Measurements from ENCODE around the gene LRRC73. TPM values are rescaled to one million over a fixed set of nuclear protein-coding genes. Genes with fewer than 3 reads are reported as not detected.
A peak's percentile ranks its signal among the peaks of the same experiment; 100 is the strongest.
"Not testable (repeated sequence)": the region's sequence is repeated elsewhere in the genome, so short reads cannot be mapped to it uniquely, and the experiment has no call there.

Gene LRRC73
- total RNA-seq, 1 experiment from 2014 or later, result 0.19 TPM

GRCh38 chr6:43460032-43460431, 50.1 kb downstream of the LRRC73 start:
- H3K4me2 ChIP-seq (ENCODE audit: low read depth, low read length, poor library complexity, severe bottlenecking), result no peak overlapping the region
- no peak for DNase-seq
- H3K27me3 ChIP-seq (ENCODE audit: low read length), result no peaks in the 10 kb centered on the region
- H3K9me2 ChIP-seq (replicated peaks; ENCODE audit: insufficient read depth, low read length), result no peaks in the 10 kb centered on the region
- no peak overlapping the region for H2AFZ ChIP-seq (ENCODE audit: low read length)
- H3K9me3 ChIP-seq (ENCODE audit: low read length), result no peaks in the 10 kb centered on the region
- peaks cover 7% of the 10 kb centered on the region for H3K4me1 ChIP-seq (ENCODE audit: low read length)
- no peaks in the 10 kb centered on the region for H3K36me3 ChIP-seq (ENCODE audit: insufficient read depth, low read length)
- H3K79me2 ChIP-seq (ENCODE audit: low read length), result no peaks in the 10 kb centered on the region
- H3K9ac ChIP-seq (ENCODE audit: low read length), result no peak overlapping the region
- no peak overlapping the region for H3K4me3 ChIP-seq (ENCODE audit: low read length)
- no peaks in the 10 kb centered on the region for H4K20me1 ChIP-seq (ENCODE audit: insufficient read depth, low read depth, low read length)
- H3K27ac ChIP-seq (ENCODE audit: low read length), result no peak overlapping the region

DNA sequence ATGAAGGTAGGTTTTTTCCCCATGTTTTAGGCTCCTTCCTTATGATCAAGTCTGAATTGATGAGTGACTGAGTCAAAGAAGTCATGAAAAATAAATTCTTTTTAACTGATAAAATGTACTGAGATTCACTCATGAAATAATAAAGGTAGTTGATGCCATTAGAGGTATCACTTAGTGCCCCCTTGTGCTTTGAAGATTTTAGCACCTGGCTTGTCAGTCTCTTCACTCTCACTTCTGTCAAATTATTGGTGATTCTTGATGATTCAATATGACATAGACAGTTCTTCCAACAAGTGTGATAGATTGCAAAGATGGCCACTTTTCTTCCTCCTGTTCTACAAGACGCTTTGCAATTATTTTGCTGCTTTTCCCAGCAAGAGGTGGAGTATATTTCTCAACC, 50.6 kb downstream of the LRRC73 start:
- Histone ChIP-seq H4K20me1 (ENCODE audit: insufficient read depth, low read depth, low read length) (no peaks in the 10 kb centered on the region), H3K9me2 (replicated peaks; ENCODE audit: insufficient read depth, low read length) (no peaks in the 10 kb centered on the region), H3K36me3 (ENCODE audit: insufficient read depth, low read length) (no peaks in the 10 kb centered on the region), H3K4me2 (ENCODE audit: low read depth, low read length, poor library complexity, severe bottlenecking) (no peak overlapping the region), H3K9ac (ENCODE audit: low read length) (no peak overlapping the region), H3K4me3 (ENCODE audit: low read length) (no peak overlapping the region), H3K27me3 (ENCODE audit: low read length) (no peaks in the 10 kb centered on the region), H3K27ac (ENCODE audit: low read length) (no peak overlapping the region), H3K4me1 (ENCODE audit: low read length) (peaks cover 11% of the 10 kb centered on the region), H3K79me2 (ENCODE audit: low read length) (no peaks in the 10 kb centered on the region), H2AFZ (ENCODE audit: low read length) (no peak overlapping the region), H3K9me3 (ENCODE audit: low read length) (no peaks in the 10 kb centered on the region)
- DNase-seq, result peak; percentile 54

DNA sequence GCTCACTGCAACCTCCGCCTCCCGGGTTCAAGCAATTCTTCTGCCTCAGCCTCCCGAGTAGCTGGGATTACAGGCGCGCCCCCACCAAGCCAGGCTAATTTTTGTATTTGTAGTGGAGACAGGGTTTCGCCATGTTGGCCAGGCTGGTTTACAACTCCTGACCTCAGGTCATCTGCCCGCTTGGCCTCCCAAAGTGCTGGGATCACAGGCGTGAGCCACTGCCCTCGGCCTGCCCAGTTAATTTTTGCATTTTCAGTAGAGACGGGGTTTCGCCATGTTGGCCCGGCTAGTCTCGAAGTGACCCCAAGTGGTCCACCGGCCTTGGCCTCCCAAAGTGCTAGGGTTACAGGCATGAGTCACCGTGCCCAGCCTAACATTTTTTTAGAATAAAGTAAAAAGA, 52.0 kb downstream of the LRRC73 start:
- H3K27ac ChIP-seq (ENCODE audit: low read length); H3K79me2 ChIP-seq (ENCODE audit: low read length); H3K36me3 ChIP-seq (ENCODE audit: insufficient read depth, low read length); H3K9me2 ChIP-seq (replicated peaks; ENCODE audit: insufficient read depth, low read length); H3K9me3 ChIP-seq (ENCODE audit: low read length); H3K27me3 ChIP-seq (ENCODE audit: low read length); DNase-seq; H3K4me2 ChIP-seq (ENCODE audit: low read depth, low read length, poor library complexity, severe bottlenecking); H3K4me3 ChIP-seq (ENCODE audit: low read length); H2AFZ ChIP-seq (ENCODE audit: low read length); H4K20me1 ChIP-seq (ENCODE audit: insufficient read depth, low read depth, low read length); H3K9ac ChIP-seq (ENCODE audit: low read length): not testable (repeated sequence)
- H3K4me1 ChIP-seq (ENCODE audit: low read length), result peaks cover 12% of the 10 kb centered on the region

DNA sequence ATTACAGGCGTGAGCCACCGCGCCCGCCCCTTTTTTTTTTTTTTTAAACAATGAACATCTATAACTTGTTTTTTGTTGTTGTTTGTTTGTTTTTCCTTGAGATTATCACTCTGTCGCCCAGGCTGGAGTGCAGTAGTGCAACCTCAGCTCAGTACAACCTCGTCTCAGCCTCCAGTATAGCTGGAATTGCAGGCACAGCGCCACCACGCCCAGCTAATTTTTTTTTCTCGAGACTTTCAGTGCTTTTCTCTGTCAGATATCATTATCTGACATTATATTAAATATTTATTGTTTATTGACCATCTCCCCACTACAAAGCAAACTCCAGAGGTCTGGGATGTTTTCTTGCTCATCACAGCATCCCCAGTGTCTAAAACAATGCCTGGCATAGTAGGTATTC, 52.5 kb downstream of the LRRC73 start:
- Histone ChIP-seq H3K79me2 (ENCODE audit: low read length) (no peaks in the 10 kb centered on the region), H3K4me1 (ENCODE audit: low read length) (peaks cover 12% of the 10 kb centered on the region), H3K9ac (ENCODE audit: low read length) (no peak overlapping the region), H3K4me3 (ENCODE audit: low read length) (no peak overlapping the region), H3K9me2 (replicated peaks; ENCODE audit: insufficient read depth, low read length) (no peaks in the 10 kb centered on the region), H4K20me1 (ENCODE audit: insufficient read depth, low read depth, low read length) (no peaks in the 10 kb centered on the region), H3K9me3 (ENCODE audit: low read length) (no peaks in the 10 kb centered on the region), H3K36me3 (ENCODE audit: insufficient read depth, low read length) (no peaks in the 10 kb centered on the region), H3K27ac (ENCODE audit: low read length) (no peak overlapping the region), H3K27me3 (ENCODE audit: low read length) (no peaks in the 10 kb centered on the region), H3K4me2 (ENCODE audit: low read depth, low read length, poor library complexity, severe bottlenecking) (no peak overlapping the region), H2AFZ (ENCODE audit: low read length) (no peak overlapping the region)
- DNase-seq, result no peak

Small RNA genes lying within 50 kb of the gene (small RNA-seq; reads per million reads assigned to genes)
- not detected for gene RF00426
- gene RNU6-1113P, result not detected

Other genes with a start within 250 kb of the LRRC73 start
- not detected in 2 replicates for gene SLC22A7, start 212.1 kb downstream of the LRRC73 start, total RNA-seq (2014; rRNA removed; shearing (Covaris generic); ENCODE audit: low replicate concordance)
- 55.0 and 56.8 TPM in 2 replicates for gene CRIP3, start 201.5 kb downstream of the LRRC73 start, total RNA-seq (2014; rRNA removed; shearing (Covaris generic); ENCODE audit: low replicate concordance)
- 54.5 and 61.8 TPM in 2 replicates for gene ZNF318, start 140.7 kb downstream of the LRRC73 start, total RNA-seq (2014; rRNA removed; shearing (Covaris generic); ENCODE audit: low replicate concordance)
- gene ABCC10, start 82.8 kb downstream of the LRRC73 start, total RNA-seq (2014; rRNA removed; shearing (Covaris generic); ENCODE audit: low replicate concordance), result 33.5 and 44.4 TPM in 2 replicates
- 1.5 and 3.1 TPM in 2 replicates for gene DLK2, start 54.8 kb downstream of the LRRC73 start, total RNA-seq (2014; rRNA removed; shearing (Covaris generic); ENCODE audit: low replicate concordance)
- 16.3 and 17.3 TPM in 2 replicates for gene TJAP1, start 32.8 kb downstream of the LRRC73 start, total RNA-seq (2014; rRNA removed; shearing (Covaris generic); ENCODE audit: low replicate concordance)
- 50.3 and 66.7 TPM in 2 replicates for gene YIPF3, start 6.6 kb upstream of the LRRC73 start, total RNA-seq (2014; rRNA removed; shearing (Covaris generic); ENCODE audit: low replicate concordance)
- gene POLR1C, start 6.7 kb upstream of the LRRC73 start, total RNA-seq (2014; rRNA removed; shearing (Covaris generic); ENCODE audit: low replicate concordance), result 50.0 and 59.4 TPM in 2 replicates
- gene XPO5, start 65.7 kb upstream of the LRRC73 start, total RNA-seq (2014; rRNA removed; shearing (Covaris generic); ENCODE audit: low replicate concordance), result 57.9 and 61.2 TPM in 2 replicates
- 10.3 and 15.4 TPM in 2 replicates for gene POLH, start 65.8 kb upstream of the LRRC73 start, total RNA-seq (2014; rRNA removed; shearing (Covaris generic); ENCODE audit: low replicate concordance)
- gene GTPBP2, start 118.9 kb upstream of the LRRC73 start, total RNA-seq (2014; rRNA removed; shearing (Covaris generic); ENCODE audit: low replicate concordance), result 70.3 and 72.3 TPM in 2 replicates
- 28.5 and 32.2 TPM in 2 replicates for gene MAD2L1BP, start 125.5 kb upstream of the LRRC73 start, total RNA-seq (2014; rRNA removed; shearing (Covaris generic); ENCODE audit: low replicate concordance)
- gene RSPH9, start 134.7 kb upstream of the LRRC73 start, total RNA-seq (2014; rRNA removed; shearing (Covaris generic); ENCODE audit: low replicate concordance), result not detected in 2 replicates
- 53.2 and 82.4 TPM in 2 replicates for gene MRPS18A, start 177.4 kb upstream of the LRRC73 start, total RNA-seq (2014; rRNA removed; shearing (Covaris generic); ENCODE audit: low replicate concordance)